ENCODE data around the gene ASAP2.

GRCh38 chr2:9415516-9416169 lies 209.0 kb downstream of the ASAP2 start:
- TF ChIP-seq CTCF (IDR thresholded peaks at IDR 0.05): no peak
- no peak for TF ChIP-seq POLR2A (IDR thresholded peaks at IDR 0.05)

All from tibial nerve (tissue), 3 donors.